GM19467 (cell line): ENCODE results near the gene ASAP2.

Experiments used
- ATAC-seq: cut with Tn5 transposase; IDR thresholded peaks from one replicate; pipeline ENCODE4 v1.9.1; 2021; ENCODE audit warnings: mild to moderate bottlenecking, moderate library complexity; ENCODE audit not compliant: unreplicated experiment

ASAP2 gene

DNA sequence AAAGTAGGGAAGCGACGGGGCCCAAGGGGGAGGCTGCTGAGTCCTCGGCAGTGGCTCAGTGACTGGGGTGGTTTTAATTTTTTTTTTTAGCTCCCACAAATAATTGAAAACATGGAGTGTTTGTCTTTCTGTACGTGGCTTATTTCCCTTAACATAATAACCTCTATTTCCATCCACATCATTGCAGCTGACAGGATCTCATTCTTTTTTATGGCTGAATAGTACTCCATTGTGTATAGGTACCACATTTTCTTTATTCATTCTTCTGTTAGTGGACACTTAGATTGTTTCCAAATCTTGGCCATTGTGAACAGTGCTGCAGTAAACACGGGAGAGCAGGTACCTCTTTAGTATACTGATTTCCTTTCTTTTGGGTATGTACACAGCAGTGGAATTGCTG, 65.1 kb downstream of the ASAP2 start:
- ATAC-seq: no peak

DNA sequence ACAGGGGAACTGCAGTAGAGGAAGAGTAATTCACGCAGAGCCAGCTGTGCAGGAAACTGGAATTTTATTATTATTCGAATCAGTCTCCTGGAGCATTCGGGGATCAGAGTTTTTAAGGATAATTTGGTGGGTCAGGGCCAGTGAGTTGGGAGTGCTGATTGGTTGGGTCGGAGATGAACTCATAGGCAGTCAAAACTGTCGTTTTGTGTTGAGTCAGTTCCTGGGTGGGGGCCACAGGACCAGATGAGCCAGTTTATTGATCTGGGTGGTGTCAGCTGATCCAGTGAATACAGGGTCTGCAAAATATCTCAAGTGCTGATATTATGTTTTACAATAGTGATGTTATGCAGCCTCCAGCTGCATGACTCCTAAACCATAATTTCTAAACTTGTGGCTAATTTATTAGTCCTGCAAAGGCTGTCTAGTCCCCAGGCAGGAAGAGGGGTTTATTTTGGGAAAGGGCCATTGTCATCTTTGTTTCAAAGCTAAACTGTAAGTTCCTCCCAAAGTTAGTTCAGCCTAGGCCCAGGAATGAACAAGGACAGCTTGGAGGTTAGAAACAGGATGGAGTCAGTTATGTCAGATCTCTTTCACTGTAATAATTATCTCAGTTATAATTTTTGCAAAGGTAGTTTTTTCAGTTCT, 67.0 kb downstream of the ASAP2 start:
- ATAC-seq: no peak

DNA sequence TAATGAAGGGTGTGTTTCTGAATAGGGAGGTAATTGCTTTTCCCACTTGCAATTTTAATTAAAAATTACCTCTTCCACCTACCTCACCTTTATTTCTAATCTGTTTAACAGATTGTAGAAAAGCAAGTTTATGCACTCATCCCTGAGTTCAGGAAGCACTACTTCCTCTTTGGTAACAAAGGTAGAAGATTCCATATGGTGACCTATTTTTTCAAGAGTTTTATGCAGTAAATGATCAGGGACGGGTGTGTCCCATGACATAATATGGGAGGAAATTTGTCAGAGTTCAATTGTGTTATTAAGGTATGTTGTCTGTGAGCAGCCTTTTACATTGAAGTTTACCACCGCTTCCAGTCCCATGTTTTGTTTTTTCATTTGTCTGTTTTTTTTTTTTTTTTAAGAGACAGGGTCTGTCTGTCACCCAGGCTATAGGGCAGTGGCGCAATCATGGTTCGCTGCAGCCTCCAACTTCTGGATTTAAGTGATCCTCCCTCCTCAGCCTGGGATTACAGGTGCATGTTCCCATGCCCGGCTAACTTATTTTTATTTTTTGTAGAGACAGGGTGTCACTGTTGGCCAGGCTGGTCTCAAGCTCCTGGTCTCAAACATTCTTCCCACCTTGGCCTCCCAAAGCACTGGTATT, 68.2 kb downstream of the ASAP2 start:
- ATAC-seq: no peak

DNA sequence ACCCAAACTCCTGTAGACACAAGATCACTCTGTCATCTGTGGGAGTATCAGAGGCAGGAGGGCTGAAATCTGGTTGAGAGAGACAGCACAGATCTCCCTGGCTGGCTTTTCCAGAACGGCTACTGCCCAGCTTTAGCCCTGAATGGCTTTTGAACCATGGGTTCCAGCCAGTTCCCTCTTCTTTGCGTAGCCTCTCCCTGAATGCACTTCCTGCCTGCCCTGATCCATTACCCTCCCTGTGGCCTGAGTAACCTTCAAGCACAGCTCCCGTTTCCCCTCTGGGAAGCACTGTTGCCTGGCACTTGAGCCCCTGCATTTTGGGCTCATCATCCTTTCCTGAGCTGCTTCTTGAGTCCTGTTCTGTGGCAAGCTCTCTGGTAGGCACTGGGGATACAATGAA, 68.8 kb downstream of the ASAP2 start:
- no peak for ATAC-seq

DNA sequence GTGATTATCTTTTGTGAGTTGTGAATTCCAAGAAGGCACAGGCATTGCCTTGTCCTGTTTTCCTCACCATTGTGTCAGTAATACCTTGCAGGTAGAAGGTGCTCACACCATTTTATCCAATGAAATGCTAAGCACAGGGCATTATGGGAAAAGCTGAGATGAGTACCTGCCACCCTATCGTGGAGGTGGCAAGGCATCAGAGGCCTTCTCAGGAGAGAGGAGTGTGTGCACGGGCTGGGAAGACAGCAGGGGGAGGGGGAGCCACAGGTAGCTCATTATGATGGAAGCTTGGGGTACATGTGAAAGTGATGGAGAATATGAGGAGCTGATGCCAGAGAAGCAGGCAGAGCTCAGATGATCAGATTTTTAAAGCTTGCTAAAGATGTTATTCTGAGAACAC, 69.5 kb downstream of the ASAP2 start:
- no peak for ATAC-seq

DNA sequence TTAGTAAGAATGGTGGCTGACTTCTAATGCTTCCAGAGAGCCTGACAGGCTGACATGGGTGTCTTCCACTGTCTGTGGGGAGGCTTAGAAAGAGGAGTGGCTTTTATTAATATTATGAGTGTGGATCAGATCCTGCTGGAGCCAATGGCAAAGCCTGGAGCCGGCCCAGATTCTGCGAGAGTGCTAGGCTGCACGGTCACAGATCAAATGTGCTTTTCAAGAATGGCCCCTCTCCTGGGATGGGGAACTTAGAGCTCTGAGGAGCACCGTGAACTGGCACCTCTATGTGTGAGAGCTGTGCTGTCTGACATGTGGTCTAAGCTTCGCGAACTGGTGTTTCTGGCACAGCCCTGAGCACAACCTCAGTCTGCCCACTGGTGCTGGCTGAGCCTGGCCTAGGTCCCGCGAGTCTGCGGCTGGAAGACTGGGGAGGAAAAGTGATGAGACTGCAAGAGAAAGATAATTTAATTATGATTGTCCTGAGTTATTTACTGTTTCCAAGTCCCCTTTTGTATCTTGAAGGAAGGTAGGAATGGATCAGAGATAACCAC, 70.4 kb downstream of the ASAP2 start:
- ATAC-seq: no peak

DNA sequence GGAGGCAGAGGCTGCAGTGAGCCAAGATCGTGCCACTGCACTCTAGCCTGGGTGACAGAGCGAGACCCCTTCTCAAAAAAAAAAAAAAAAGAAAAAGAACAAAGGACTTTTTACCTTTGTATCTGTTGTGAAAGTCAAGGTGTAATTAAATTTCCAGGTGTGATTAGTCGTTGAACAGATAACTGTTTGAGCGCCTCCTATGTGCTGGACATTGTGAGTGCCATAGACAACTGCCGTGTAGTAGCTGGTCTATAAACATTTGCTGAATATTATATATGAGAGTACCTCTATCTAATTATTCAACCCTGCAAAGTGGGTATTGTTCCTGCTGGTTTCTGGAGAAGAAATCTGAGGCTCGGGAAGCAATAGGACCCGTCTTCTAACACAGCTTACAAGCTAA, 71.8 kb downstream of the ASAP2 start:
- no peak for ATAC-seq

DNA sequence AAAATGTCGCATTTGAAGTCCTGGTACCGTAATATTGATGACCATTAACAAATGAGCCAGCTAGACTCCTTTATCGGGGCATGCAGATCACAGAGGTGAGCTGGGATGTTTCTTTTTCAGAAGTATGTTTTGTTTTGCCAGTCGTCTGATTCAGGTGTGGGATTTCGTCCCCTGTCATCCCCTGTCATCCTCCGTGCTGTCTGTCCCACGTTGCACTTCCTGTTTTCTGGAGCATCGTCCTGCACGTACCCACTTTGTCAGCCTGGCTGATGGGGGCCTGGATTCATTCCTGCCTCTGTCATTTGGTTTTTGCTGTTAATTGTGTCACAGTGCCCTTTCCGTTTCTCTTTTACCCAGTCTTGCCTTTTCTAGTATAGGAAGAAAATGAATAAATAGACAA, 72.8 kb downstream of the ASAP2 start:
- no peak for ATAC-seq

DNA sequence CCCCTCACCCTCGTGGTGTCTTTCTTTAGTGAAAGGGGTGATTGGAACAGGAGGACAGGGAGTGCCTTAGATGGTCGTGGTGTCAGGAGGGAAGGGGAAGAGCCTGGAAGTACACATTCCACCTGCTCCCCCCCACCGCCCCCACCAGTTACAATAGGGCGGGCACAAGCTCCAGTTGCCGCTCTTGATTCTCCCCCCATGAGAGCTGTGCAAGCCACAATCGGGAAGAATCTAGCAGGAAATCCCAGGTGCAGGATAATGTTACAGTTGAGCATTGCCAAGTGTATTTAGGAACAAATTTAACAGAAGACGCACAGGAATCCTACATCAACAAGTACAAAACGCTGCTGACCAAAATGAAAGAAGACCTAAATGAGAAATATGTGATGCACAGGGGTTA, 73.6 kb downstream of the ASAP2 start:
- ATAC-seq: no peak

DNA sequence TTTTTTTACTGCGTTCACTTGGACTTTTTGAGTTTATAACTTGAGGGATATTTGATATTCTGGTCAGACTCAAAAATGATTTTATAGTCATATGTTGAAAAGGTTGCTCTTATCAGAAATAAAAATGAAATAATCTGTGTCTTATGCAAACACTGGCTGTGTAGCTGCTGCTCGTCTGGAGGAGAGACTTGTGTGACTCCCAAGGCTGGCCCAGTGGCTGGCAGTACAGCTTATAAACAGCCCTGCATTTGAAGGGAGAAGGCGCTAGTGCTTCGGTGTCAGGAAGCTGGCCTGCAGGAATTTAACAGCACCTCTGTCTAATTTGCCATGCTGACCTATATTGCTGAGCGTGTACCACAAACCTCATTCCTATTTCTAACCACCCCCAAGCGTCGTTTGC, 74.5 kb downstream of the ASAP2 start:
- ATAC-seq: no peak

DNA sequence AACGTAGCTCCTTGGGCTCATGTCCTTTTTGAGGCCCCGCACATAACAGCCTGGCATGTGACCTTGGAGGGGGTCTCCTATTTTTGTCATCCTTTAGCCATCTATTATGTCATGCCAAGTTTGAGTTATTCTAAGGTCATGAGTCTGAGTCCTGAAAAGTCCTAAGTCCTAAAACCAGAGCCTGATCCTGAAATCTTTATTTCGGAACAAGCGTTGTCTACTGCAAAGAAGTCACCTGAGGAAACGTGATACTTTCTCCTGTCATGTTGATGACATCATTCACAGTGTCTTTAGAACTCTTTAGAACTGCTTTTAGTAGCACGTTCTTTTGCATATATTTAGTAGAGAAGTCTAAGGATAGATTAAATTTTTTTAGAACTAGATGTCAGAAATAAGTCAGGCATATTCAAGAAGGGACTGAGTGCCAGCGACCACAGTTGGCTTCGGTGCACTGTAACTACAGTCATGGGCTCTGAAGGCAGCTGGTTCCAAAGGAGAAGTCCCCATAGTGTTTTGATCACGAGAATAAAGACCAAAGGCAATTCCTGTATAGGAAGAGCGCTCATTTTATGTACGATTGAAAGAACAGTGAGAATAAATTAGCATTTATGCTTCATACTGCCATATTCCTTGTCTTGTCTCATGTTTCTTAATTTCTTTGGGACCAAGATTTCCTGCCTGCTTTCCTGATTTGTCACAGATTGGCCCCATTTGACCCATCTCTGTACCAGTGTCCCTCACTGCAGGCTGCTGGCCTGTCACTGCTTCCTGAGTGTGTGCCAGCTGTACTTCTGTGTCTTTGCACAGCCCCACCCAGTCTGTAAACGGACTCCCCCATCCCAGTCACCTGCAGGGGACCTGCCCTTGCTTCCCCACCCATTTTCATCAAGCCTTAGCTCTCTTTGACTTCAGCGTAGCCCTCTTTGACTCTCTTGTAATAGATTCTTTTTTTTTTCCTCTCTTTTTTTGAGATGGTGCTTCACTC, 75.8 kb downstream of the ASAP2 start:
- no peak for ATAC-seq

DNA sequence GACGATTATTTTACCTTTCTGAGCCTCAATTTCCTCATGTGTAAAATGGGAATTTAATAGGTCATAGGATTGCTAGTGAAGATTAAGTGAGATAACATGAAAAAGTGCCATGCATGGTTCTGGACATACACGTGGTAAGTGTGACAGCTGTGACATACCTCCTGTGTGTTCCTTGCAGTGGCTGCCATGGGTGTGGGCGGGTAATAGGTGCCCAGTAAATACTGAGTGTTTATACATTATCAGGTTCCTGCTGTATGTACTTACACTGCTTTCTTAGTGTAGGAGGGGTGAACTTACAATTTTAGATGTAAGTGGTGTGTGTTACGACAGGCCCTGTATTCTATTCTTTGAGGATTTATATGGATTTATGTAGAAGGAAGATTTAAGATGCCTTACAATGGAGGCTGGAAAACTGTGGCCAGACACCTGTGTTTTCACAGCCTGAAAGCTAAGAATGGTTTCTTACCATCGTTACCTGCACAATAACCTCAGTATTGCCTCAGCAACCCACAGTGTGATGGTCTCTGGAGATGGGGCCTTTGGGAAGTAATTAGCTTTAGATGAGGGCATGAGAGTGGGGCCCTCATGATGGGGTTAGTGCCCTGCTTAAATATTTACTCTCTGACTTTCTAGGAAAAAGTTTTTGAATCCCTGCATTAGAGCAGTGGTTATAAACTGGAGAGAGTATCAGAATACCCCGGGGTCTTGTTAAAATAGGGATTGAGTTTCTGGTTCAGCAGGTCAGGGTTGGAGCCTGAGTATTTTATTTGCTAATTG, 78.1 kb downstream of the ASAP2 start:
- ATAC-seq: no peak

DNA sequence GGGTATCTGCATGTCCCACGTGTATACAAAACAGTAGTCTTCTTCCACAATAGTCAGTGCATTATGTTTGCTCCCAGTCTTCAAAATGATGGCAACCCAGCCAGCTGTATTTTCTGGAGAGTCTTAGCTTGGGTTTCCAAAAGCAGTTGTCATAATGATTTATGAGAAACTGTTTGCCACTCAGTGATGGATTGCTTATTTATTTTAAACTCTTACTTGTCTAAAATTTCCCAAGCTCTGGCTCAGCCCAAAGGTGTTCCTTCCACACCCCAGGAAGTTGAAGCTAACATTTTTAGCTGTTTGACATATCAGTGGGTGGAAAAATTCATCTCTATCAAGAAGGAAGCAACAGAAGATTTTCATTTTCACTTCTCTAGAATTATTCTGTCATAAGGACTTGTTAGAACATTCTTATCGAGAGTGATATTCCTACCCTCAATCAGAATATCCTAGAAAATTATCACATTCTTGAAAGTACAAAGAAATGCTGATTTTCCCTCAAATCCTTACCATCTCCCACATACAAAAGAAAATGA, 78.8 kb downstream of the ASAP2 start:
- no peak for ATAC-seq

DNA sequence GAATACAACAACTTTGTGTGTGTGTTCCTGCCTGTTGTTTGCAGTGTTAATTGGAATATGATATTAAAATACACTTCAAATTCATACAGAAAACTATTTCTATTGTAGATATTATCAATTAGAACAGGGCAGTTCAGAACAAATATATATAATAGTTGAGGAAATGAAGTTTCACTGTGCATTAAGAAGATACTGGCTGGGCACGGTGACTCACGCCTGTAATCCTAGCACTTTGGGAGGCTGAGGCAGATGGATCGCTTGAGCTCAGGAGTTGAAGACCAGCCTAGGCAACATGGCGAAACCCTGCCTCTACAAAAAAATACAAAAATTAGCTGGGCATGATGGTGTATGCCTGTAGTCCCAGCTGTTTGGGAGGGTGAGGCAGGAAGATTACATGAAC, 79.3 kb downstream of the ASAP2 start:
- no peak for ATAC-seq

DNA sequence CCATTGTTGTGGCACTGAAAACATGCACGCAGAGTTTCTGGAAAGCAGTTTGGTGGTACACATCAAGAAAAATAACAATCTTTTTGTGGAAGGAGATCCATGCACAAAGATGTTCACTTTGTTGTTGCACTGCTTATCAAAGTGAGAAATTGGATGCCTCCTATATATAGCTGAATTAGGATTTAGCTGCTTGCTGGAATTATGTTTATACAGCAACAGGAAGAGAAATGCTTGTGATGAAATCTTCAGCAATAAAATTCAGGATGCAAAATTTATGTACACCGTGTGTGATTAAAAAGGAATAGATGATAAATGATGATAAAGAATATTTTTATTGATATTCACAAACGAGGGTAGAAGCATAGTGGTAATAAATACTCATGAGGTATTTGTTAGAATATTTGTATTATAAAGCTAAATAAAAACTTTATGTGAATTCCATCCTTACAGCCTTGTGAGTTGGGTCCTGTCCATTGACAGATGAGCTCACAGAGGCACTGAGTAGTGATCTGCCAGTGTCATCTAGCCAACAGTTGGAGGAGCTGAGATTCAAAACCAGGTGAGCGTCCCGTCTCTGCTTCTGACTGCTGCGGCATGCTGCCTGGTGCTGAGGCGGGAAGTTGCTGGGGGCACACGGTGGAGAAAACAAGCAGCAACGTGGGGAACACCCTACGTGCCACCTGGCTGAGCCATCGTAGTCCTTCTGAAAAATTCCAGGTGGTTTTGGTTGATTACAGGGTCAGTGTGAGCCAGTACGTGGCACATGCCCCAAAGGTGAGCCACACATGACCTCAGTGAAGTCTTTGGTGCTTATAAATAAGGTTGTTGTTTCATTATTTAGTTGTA, 80.2 kb downstream of the ASAP2 start:
- no peak for ATAC-seq

DNA sequence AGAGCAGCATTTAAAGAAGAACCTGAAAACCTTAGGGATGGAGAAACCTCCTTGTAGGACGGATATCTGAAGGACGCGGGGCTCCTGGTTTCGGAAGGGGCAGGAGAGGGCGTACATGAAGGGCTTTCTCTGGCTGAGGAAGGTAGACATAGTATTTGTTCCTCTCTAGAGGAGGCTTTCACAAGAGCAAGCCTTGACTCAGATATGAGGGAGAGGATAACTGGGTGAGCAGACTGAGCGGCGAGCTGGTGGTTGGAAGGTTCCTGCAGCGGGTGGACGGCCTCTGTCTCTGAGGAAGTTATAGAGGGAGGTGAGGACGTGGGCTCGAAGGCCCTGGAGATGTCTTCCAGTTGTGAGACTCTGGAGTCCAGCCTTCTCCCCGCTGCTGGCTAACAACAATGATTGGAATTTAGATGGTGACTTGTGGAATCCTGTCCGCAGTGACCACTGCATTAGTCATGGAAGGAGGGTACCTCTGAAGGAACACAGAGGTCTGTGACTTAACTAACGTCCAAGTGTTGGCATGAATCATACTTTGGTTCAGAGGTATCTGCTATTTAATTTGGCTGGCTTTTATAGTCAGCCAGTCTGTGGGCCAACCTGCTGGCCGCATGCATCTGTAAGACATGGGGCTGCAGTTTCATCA, 80.9 kb downstream of the ASAP2 start:
- ATAC-seq: no peak

DNA sequence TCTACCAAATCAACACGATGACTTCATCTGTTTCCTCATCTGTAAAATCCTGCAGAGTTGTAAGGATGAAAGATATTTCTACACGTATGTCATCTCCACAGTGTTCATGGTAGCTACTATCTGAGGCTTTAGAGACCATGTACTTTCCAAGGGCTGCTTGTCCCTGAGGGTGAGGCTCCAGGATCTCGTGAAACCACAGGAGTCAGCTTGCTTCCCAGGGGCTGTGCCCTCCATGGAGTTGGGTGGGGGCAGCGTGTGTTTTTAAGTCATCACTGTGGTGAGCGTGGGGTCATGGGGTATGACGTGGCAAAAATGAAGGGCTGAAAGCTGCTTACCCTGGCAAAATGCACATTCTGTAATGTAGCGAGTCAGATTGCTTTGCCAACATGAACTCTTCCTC, 81.6 kb downstream of the ASAP2 start:
- no peak for ATAC-seq

DNA sequence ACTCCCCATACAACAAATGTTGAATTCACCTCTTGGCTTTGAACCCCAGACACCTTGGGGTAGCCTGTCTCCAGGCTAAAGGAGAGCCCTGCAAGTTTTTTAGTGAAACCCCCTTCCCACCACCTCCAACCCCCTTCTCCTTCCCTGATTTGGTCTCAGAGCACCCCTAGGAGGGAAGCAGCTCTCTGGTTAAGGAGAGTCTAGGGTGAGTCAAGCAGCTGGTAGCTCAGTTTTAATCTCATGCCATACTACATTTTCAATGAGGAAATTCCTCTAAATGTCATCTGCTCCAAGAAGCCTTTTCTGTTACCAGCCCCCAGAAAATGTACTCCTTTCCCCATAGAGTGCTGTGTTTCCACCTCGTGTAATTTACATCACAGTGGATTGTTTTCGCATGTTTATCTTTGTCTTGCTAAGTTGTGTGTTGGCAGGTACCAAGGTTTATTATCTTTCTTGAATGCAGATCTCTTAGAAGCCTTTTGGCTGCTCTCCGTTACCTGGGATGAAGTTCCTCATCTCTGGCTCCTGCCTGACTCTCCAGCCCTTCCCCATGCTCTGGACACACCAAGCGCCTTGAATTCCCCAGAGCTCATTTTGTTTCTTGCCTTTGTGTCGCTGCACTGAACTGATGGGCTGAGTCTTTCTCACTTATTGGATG, 82.2 kb downstream of the ASAP2 start:
- no peak for ATAC-seq

DNA sequence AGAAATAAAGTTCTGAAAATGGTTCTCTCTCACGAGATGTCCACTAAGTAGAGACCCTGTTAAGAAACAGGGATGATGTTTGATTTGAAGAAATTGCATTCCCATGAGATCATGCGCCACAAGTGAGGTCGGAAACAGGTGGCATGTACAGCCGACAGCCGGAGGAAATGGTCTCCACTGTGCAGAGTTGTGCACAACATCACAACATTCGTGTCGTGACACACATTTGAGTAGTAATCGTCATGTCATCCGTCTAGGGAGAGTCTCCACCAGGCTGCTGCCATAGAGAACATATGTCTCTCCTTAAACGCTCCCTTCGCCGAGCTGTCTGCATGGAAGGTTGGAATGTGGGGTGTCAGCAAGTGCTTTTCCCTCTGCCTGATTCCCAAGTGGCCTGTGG, 84.7 kb downstream of the ASAP2 start:
- no peak for ATAC-seq
